ENCODE data around the gene PYY. TPM values are rescaled to one million over a fixed set of nuclear protein-coding genes. Genes with fewer than 3 reads are reported as not detected.
A peak's percentile ranks its signal among the peaks of the same experiment; 100 is the strongest.
"Not testable (repeated sequence)": the region's sequence is repeated elsewhere in the genome, so short reads cannot be mapped to it uniquely, and the experiment has no call there.

Gene PYY
- total and polyA plus RNA-seq, 2 donors from 2014 or later: not detected

DNA sequence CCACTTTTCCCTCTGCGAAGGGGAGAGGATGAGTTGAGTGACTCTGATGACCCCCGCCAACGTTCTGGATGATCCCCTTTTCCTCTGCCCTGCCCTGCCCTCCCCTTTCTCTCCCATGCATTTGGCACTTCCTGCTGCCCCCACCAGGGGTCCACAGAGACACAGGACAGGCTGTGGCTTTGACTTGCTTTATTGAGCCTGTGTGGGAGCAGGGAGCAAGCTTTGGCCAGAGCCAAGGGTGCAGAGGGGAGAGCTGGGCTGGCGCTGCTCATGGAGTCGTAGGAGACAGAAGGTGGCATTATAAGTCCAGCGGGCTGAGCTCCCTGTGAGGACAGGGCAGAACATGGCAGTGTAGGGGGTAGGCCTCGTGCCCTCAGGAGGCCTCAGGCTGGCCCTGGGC lies 13.1 kb downstream of the PYY start:
- DNase-seq (peak; percentile 61 to 85 (median 76)), FAIRE-seq (no peak)
- H3K36me3 ChIP-seq (ENCODE audit: control insufficient read depth in 2 of 3, insufficient read depth in 3 of 3, low read length in 3 of 3): no peaks in the 10 kb centered on the region
- TF ChIP-seq, protein P1, sequence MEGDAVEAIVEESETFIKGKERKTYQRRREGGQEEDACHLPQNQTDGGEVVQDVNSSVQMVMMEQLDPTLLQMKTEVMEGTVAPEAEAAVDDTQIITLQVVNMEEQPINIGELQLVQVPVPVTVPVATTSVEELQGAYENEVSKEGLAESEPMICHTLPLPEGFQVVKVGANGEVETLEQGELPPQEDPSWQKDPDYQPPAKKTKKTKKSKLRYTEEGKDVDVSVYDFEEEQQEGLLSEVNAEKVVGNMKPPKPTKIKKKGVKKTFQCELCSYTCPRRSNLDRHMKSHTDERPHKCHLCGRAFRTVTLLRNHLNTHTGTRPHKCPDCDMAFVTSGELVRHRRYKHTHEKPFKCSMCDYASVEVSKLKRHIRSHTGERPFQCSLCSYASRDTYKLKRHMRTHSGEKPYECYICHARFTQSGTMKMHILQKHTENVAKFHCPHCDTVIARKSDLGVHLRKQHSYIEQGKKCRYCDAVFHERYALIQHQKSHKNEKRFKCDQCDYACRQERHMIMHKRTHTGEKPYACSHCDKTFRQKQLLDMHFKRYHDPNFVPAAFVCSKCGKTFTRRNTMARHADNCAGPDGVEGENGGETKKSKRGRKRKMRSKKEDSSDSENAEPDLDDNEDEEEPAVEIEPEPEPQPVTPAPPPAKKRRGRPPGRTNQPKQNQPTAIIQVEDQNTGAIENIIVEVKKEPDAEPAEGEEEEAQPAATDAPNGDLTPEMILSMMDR (IDR thresholded peaks at IDR 0.05; ENCODE audit: borderline replicate concordance, extremely low read depth, insufficient read depth): no peak
- no peak overlapping the region for H3K27ac ChIP-seq (ENCODE audit: low read depth in 2 of 2, low read length in 2 of 2)
- H3K4me1 ChIP-seq (ENCODE audit: control insufficient read depth in 2 of 3, insufficient read depth in 2 of 3, low read depth in 1 of 3, low read length in 3 of 3): peaks cover 0 to 7% (median 0%) of the 10 kb centered on the region in 3 donors
- H3K27me3 ChIP-seq (ENCODE audit: control insufficient read depth, insufficient read depth, low read length): no peaks in the 10 kb centered on the region
- H3K9me3 ChIP-seq (ENCODE audit: control insufficient read depth in 2 of 3, insufficient read depth in 1 of 3, low read length in 3 of 3): no peaks in the 10 kb centered on the region
- intact Hi-C loops (cut with DNase I): no loop called here
- no peak overlapping the region for H3K9ac ChIP-seq (ENCODE audit: low read length in 3 of 3)
- no peak overlapping the region for H3K4me3 ChIP-seq (ENCODE audit: low read length in 3 of 3)

DNA sequence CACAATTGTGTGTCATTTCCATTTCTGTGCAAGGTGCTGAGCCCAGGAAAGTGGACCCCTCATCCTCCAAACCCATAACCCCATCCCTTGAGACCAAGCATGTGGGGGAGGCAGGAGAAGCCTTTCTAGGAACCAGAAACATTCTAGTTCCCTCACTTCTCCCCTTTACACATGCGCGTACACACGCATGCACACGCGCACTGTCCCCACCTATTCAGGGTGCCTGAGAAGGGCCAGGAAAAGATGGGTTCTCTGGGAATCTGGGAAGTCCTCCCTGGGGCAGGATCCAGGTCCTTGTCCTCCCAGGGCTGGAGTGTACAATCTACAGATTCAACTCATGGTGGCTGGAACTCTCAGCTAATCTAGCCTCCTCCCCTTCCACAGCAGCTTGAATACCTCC lies 13.9 kb downstream of the PYY start:
- TF ChIP-seq, protein P1 (IDR thresholded peaks at IDR 0.05; ENCODE audit: borderline replicate concordance, extremely low read depth, insufficient read depth): no peak
- intact Hi-C loops (cut with DNase I): no loop called here
- H3K27me3 ChIP-seq (ENCODE audit: control insufficient read depth, insufficient read depth, low read length): no peaks in the 10 kb centered on the region
- no peaks in the 10 kb centered on the region for H3K36me3 ChIP-seq (ENCODE audit: control insufficient read depth in 2 of 3, insufficient read depth in 3 of 3, low read length in 3 of 3)
- peak in 1 of 5 donors; percentile 10 for DNase-seq
- FAIRE-seq: no peak
- H3K9ac ChIP-seq (ENCODE audit: low read length in 3 of 3): no peak overlapping the region
- H3K9me3 ChIP-seq (ENCODE audit: control insufficient read depth in 2 of 3, insufficient read depth in 1 of 3, low read length in 3 of 3): no peaks in the 10 kb centered on the region
- peaks cover 0 to 11% (median 0%) of the 10 kb centered on the region in 3 donors for H3K4me1 ChIP-seq (ENCODE audit: control insufficient read depth in 2 of 3, insufficient read depth in 2 of 3, low read depth in 1 of 3, low read length in 3 of 3)
- H3K4me3 ChIP-seq (ENCODE audit: low read length in 3 of 3): no peak overlapping the region
- H3K27ac ChIP-seq (ENCODE audit: low read depth in 2 of 2, low read length in 2 of 2): no peak overlapping the region

DNA sequence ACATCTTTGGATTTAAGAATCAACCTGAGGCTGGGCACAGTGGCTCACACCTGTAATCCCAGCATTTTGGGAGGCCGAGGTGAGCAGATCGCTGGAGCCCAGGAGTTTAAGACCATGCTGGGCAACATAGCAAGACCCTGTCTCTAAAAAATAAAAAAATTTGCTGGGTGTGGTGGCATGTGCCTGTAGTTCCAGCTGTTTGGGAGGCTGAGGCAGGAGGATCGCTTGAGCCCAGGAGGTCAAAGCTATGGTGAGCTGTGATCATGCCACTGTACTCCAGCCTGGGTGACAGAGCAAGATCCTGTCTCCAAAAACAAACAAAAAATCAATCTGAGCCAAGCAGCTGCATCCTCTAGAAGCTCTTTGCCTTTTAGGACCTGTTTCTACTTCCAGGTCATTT lies 14.3 kb downstream of the PYY start:
- H3K9me3 ChIP-seq (ENCODE audit: control insufficient read depth in 2 of 3, insufficient read depth in 1 of 3, low read length in 3 of 3); FAIRE-seq; H3K27me3 ChIP-seq (ENCODE audit: control insufficient read depth, insufficient read depth, low read length); intact Hi-C loops (cut with DNase I); H3K4me3 ChIP-seq (ENCODE audit: low read length in 3 of 3); H3K36me3 ChIP-seq (ENCODE audit: control insufficient read depth in 2 of 3, insufficient read depth in 3 of 3, low read length in 3 of 3); H3K9ac ChIP-seq (ENCODE audit: low read length in 3 of 3); H3K27ac ChIP-seq (ENCODE audit: low read depth in 2 of 2, low read length in 2 of 2): not testable (repeated sequence)
- DNase-seq: peak in 1 of 5 donors; percentile 17
- peaks cover 0 to 11% (median 0%) of the 10 kb centered on the region in 3 donors for H3K4me1 ChIP-seq (ENCODE audit: control insufficient read depth in 2 of 3, insufficient read depth in 2 of 3, low read depth in 1 of 3, low read length in 3 of 3)

DNA sequence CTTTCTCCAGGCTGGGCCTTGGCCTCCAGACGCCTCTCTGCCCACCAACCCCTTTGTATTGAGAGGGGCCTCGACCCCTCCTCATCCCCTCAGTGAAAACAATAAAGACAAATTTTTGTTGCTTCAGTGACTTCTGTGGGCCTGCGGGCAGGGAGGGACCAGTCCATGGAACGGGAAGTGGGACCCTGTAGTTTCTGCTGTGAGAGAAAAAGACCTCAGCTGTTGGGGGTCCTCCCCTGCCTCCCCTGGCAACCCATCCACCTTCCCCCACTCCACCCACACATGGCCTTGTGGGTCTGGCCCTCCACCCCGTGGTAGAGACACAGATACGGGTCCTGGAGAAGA lies 14.9 kb downstream of the PYY start:
- no peaks in the 10 kb centered on the region for H3K27me3 ChIP-seq (ENCODE audit: control insufficient read depth, insufficient read depth, low read length)
- no peak overlapping the region for H3K27ac ChIP-seq (ENCODE audit: low read depth in 2 of 2, low read length in 2 of 2)
- intact Hi-C loops (cut with DNase I): no loop called here
- peaks cover 0 to 11% (median 0%) of the 10 kb centered on the region in 3 donors for H3K4me1 ChIP-seq (ENCODE audit: control insufficient read depth in 2 of 3, insufficient read depth in 2 of 3, low read depth in 1 of 3, low read length in 3 of 3)
- FAIRE-seq: no peak
- H3K9ac ChIP-seq (ENCODE audit: low read length in 3 of 3): no peak overlapping the region
- TF ChIP-seq, protein P1 (IDR thresholded peaks at IDR 0.05; ENCODE audit: borderline replicate concordance, extremely low read depth, insufficient read depth): no peak
- H3K4me3 ChIP-seq (ENCODE audit: low read length in 3 of 3): no peak overlapping the region
- H3K36me3 ChIP-seq (ENCODE audit: control insufficient read depth in 2 of 3, insufficient read depth in 3 of 3, low read length in 3 of 3): no peaks in the 10 kb centered on the region
- DNase-seq: peak in 1 of 5 donors; percentile 26
- H3K9me3 ChIP-seq (ENCODE audit: control insufficient read depth in 2 of 3, insufficient read depth in 1 of 3, low read length in 3 of 3): no peaks in the 10 kb centered on the region
